Nephron progenitor cell (in vitro differentiated cells): ENCODE measurements around the gene CNTN2.

Source experiments
- DNase-seq: peaks from one replicate; pipeline ENCODE4 v3.0.0; 2021
- H3K27ac Mint-ChIP-seq: 2 replicates; pipeline ENCODE4 v1.8.0; 2021; ENCODE audit warnings: mild to moderate bottlenecking, moderate library complexity, mixed read lengths
- H3K27me3 Mint-ChIP-seq: 2 replicates; pipeline ENCODE4 v1.8.0; 2021; ENCODE audit warnings: mild to moderate bottlenecking, low read depth, mixed read lengths; ENCODE audit not compliant: poor library complexity
- H3K36me3 Mint-ChIP-seq: 2 replicates; pipeline ENCODE4 v1.8.0; 2021; ENCODE audit warnings: low read depth, mixed read lengths
- H3K4me1 Mint-ChIP-seq: 2 replicates; pipeline ENCODE4 v1.8.0; 2021; ENCODE audit warnings: mixed read lengths
- H3K4me3 Mint-ChIP-seq: 2 replicates; pipeline ENCODE4 v1.8.0; 2021; ENCODE audit warnings: mild to moderate bottlenecking, moderate library complexity, mixed read lengths
- H3K9me3 Mint-ChIP-seq: 2 replicates; pipeline ENCODE4 v1.8.0; 2021; ENCODE audit warnings: mild to moderate bottlenecking, moderate library complexity, mixed read lengths
- TF ChIP-seq, protein P1 (sequence below): fragments of 200-600 bp; sonication (generic); IDR thresholded peaks from 2 replicates; pipeline ENCODE4 v1.5.0; 2021; ENCODE audit warnings: antibody characterized with exemption

CNTN2 gene

GRCh38 chr1:205071801-205072200 lies 28.8 kb downstream of the CNTN2 start:
- Mint-ChIP-seq H3K9me3 (no peaks in the 10 kb centered on the region), H3K4me1 (no peaks in the 10 kb centered on the region), H3K27ac (no peak overlapping the region), H3K27me3 (peaks cover 12% of the 10 kb centered on the region), H3K4me3 (no peak overlapping the region), H3K36me3 (no peaks in the 10 kb centered on the region)
- no peak for DNase-seq
- TF ChIP-seq, protein P1, sequence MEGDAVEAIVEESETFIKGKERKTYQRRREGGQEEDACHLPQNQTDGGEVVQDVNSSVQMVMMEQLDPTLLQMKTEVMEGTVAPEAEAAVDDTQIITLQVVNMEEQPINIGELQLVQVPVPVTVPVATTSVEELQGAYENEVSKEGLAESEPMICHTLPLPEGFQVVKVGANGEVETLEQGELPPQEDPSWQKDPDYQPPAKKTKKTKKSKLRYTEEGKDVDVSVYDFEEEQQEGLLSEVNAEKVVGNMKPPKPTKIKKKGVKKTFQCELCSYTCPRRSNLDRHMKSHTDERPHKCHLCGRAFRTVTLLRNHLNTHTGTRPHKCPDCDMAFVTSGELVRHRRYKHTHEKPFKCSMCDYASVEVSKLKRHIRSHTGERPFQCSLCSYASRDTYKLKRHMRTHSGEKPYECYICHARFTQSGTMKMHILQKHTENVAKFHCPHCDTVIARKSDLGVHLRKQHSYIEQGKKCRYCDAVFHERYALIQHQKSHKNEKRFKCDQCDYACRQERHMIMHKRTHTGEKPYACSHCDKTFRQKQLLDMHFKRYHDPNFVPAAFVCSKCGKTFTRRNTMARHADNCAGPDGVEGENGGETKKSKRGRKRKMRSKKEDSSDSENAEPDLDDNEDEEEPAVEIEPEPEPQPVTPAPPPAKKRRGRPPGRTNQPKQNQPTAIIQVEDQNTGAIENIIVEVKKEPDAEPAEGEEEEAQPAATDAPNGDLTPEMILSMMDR: no peak

DNA sequence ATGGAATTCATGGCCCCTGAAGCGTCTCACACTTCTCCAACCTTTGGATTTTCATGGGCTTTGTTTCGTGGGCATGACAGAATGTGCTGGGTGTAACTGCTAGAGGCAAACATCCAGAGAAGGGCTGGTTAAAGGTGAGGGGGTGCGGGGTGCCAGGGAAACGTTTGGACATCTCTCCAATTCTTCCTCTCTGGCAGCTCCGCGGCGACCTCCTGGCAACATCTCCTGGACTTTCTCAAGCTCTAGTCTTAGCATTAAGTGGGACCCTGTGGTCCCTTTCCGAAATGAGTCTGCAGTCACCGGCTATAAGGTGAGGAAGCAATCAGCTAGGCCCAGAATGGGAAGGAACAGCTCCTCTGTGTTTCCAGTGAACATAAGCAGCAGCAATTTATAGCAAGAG lies 29.3 kb downstream of the CNTN2 start:
- H3K9me3 Mint-ChIP-seq: no peaks in the 10 kb centered on the region
- TF ChIP-seq, protein P1: no peak
- H3K27me3 Mint-ChIP-seq: peaks cover 12% of the 10 kb centered on the region
- H3K4me3 Mint-ChIP-seq: no peak overlapping the region
- H3K36me3 Mint-ChIP-seq: no peaks in the 10 kb centered on the region
- no peaks in the 10 kb centered on the region for H3K4me1 Mint-ChIP-seq
- DNase-seq: no peak
- H3K27ac Mint-ChIP-seq: peak overlapping the region; percentile 57

- TF ChIP-seq, protein P1: no peak
- no peak overlapping the region for H3K27ac Mint-ChIP-seq
- no peaks in the 10 kb centered on the region for H3K36me3 Mint-ChIP-seq
- no peaks in the 10 kb centered on the region for H3K4me1 Mint-ChIP-seq
- H3K9me3 Mint-ChIP-seq: no peaks in the 10 kb centered on the region
- H3K27me3 Mint-ChIP-seq: peaks cover 12% of the 10 kb centered on the region
- no peak for DNase-seq
- no peak overlapping the region for H3K4me3 Mint-ChIP-seq
These were observed 29.9 kb downstream of the CNTN2 start for GRCh38 chr1:205072881-205073280.

DNA sequence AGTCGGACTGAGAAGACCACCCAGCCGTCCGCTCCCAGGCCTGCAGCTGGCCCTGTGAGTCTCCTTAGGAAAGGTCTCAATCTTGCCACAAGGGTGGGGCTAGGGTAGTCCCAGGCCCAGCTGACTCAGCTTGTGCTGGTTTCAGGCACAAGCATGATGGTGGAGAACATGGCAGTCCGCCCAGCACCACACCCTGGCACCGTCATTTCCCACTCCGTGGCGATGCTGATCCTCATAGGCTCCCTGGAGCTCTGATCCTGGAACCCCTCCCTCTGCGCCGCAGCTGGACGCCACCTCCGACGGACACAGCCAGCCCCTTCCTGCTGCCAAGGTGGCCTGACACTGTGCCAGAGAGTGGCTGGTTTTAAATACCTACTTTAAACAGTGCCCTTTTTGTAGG lies 30.5 kb downstream of the CNTN2 start:
- H3K27me3 Mint-ChIP-seq: peaks cover 12% of the 10 kb centered on the region
- H3K27ac Mint-ChIP-seq: no peak overlapping the region
- TF ChIP-seq, protein P1: no peak
- no peak overlapping the region for H3K4me3 Mint-ChIP-seq
- no peak for DNase-seq
- H3K9me3 Mint-ChIP-seq: no peaks in the 10 kb centered on the region
- H3K36me3 Mint-ChIP-seq: no peaks in the 10 kb centered on the region
- no peaks in the 10 kb centered on the region for H3K4me1 Mint-ChIP-seq

- TF ChIP-seq, protein P1: no peak
- H3K9me3 Mint-ChIP-seq: no peaks in the 10 kb centered on the region
- H3K36me3 Mint-ChIP-seq: no peaks in the 10 kb centered on the region
- H3K27me3 Mint-ChIP-seq: peaks cover 12% of the 10 kb centered on the region
- no peaks in the 10 kb centered on the region for H3K4me1 Mint-ChIP-seq
- H3K4me3 Mint-ChIP-seq: no peak overlapping the region
- H3K27ac Mint-ChIP-seq: no peak overlapping the region
- DNase-seq: no peak
These were observed 31.1 kb downstream of the CNTN2 start for GRCh38 chr1:205074084-205074483.

GRCh38 chr1:205074513-205074912 lies 31.5 kb downstream of the CNTN2 start:
- Mint-ChIP-seq H3K36me3 (no peaks in the 10 kb centered on the region), H3K27me3 (peaks cover 12% of the 10 kb centered on the region), H3K4me1 (no peaks in the 10 kb centered on the region), H3K4me3 (no peak overlapping the region), H3K27ac (no peak overlapping the region), H3K9me3 (no peaks in the 10 kb centered on the region)
- DNase-seq: no peak
- TF ChIP-seq, protein P1: no peak
